ENCODE results near the gene FAHD1.
"Not testable (repeated sequence)": the region's sequence is repeated elsewhere in the genome, so short reads cannot be mapped to it uniquely, and the experiment has no call there.

FAHD1 gene

GRCh38 chr16:1788708-1789100, 38.3 kb upstream of the FAHD1 start:
- DNase-seq = no peak

GRCh38 chr16:1789643-1790045, 37.4 kb upstream of the FAHD1 start:
- DNase-seq = no peak

GRCh38 chr16:1790261-1790610, 36.8 kb upstream of the FAHD1 start:
- no peak for DNase-seq

DNA sequence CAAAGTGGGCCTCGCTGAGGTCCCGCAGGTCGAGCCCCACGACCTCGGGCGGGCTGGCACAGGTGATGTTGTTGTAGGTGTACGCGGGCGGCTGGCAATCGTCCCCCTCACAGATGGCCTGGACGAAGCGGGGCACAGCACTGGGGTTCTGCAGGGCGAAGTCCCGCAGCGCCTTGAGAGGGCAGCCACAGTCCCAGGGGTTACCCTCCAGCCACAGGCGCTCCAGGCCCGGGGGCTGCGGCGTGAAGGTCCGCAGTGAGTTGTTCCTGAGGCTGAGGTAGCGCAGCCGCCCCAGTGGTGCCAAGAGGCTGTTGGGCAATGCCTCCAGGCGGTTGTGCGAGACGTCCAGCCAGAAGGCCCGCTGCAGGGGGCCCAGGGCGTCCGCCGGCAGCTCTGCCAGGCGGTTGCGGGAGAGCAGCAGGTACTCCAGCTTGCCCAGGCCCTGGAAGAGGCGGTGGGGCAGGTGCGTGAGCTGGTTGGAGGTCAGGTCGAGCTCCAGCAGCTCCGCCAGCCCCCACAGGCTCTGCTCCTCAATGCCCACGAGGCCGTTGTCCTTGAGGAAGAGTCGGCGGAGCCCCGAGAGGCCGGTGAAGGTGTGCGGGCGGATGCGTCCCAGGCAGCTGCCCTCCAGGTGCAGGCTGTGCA, 36.3 kb upstream of the FAHD1 start:
- no peak for DNase-seq

GRCh38 chr16:1791256-1791942, 35.6 kb upstream of the FAHD1 start:
- DNase-seq = no peak

GRCh38 chr16:1791943-1792812, 34.8 kb upstream of the FAHD1 start:
- DNase-seq = no peak

- DNase-seq = no peak
These were observed 34.0 kb upstream of the FAHD1 start for GRCh38 chr16:1792836-1793577.

DNA sequence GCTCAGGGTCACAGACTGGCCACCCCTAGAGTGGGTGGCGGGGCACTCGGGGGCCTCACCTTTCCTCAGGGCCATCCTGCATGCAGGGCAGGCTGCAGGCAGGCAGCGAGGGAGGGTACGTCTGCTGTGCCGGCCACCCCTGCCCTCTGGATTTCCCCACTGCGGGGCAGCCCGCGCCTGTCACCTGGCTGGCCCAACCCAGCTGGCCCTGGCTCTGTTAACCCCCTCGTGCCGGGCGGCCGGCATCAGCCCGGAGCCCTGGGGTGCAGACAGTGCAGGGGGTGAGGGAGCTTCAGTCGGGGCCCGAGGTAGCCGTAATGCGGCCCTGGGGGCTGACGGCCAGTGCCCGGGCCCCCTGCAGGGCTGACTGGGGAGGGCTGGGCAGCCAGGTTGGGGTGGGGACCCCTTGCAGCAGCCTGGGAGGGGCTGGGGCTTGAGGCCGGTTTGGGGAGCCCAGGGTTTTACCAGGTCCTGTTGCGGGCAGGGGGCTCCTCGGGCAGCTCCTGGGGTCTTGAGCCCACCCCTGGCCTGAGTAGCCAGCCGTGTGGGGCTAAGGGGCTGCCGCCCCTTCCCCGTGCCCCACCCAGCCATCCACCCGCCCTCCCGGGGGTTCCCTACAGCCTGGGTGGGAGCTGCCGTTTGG, 33.3 kb upstream of the FAHD1 start, which contains the start of gene IGFALS:
Gene IGFALS, minus strand, starts transcription at position 128 of the 643 bp plus-strand sequence. Its CDS starts 53 bp downstream, at position 75.
- DNase-seq = no peak

DNA sequence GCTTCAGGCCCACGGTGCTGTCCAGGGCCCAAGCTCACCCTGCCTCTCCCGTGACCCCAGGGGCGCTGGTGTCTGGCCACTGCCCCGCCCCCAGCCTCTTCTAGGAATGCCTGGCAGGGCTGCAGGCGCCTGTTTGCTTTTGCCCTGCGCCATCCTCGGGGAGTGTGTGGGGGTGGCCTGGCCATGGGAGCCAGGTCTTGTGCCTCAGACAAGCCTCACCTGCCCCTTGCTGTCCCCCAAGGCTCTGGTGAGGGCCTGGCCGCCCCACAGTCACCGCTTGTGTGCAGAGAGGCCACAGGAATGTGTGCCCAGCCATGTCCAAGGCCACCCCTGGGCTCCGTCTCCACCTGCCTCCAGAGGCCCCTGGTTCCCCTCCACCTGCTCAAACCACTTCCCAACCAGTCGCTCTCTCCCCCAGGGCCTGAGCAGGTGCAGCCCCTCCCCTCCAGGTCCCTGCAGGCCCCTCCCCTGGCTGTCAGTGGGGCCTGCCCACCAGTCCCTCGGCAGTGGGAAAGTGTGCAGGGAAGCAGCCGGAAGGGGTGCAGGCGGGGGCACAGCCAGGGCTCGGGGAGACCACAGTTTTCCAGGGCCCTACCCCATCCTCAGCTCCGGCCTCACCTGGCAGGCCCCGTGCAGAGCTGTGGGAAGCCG, 32.7 kb upstream of the FAHD1 start:
- no peak for DNase-seq

- DNase-seq = no peak
These were observed 31.9 kb upstream of the FAHD1 start for GRCh38 chr16:1794908-1795666.

- not testable (repeated sequence) for DNase-seq
These were observed 27.7 kb upstream of the FAHD1 start for GRCh38 chr16:1799263-1799662.

DNA sequence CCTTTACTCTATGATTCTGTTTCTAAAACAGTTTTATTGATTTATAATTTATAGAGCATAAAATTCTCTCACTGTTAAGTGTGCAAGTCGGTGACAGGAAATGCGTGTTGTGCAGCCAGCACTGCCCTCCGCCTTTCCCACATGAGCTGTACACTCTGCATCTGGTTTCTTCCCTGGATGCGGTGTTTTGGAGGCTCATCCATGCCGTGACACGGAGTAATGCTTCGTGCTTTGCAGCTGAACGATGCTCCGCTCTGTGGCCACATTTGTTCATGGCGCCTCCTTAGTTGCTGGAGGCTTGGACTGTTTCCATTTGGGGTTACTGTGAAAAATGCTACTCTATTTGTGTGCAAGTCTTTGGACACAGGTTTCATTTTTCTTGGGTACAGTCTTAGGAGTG, 26.3 kb upstream of the FAHD1 start:
- DNase-seq = no peak

GRCh38 chr16:1807626-1808025, 19.4 kb upstream of the FAHD1 start:
- DNase-seq = no peak

GRCh38 chr16:1808691-1809090, 18.3 kb upstream of the FAHD1 start:
- no peak for DNase-seq

DNA sequence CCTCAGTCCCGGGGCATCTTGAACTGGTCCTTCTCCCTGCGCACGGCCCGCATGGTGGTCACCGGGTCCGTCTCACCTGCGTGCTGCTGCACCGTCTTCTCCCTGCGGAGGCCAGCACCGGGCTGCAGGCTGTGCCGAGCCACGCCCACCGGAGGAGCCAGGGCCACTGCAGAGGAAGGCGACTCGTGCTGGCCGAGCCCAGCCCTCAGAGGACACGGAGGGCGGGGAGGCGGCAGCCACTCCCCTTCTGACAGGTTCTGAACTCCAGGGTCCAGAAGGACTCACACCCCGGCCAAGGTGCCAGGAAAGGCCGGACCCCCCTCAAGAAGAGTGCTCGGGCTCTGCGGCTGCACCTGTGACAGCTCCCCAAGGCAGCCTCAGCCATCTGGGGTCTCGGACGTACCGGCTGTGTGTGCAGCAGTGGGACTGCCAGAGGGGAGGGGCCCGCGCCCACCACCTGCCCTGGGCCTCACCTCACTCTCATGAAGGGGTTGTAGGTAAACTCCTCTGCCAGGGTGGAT, 17.7 kb upstream of the FAHD1 start:
- DNase-seq = no peak

- no peak for DNase-seq
These were observed 16.9 kb upstream of the FAHD1 start for GRCh38 chr16:1810106-1810505.

- no peak for DNase-seq
These were observed 16.5 kb upstream of the FAHD1 start for GRCh38 chr16:1810536-1810935.

- DNase-seq = peak in 40 of 56 donors; percentile 1 to 74 (median 42)
These were observed 14.3 kb upstream of the FAHD1 start for GRCh38 chr16:1812732-1813163.

DNA sequence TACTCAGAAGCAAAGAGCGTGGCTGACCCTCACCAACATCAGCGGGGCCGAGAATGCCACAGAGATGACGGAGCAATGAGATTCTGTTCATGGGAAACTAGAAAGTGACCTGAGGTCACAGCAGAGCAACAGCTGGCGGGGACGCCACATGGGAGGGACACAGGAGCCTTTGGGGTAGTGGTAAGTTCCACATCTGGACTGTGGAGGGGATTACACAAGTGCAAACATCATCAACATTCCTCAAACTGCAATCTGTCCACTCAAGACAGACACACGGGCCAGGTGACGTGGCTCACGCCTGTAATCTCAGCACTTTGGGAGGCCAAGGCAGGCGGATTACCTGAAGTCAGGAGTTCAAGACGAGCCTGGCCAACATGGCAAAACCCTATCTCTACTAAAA, 11.5 kb upstream of the FAHD1 start:
- DNase-seq = no peak

Measured in amygdala (tissue), 56 donors.